Caki2 (cell line): Measurements from ENCODE around the gene KRTAP4-8. TPM values are rescaled to one million over a fixed set of nuclear protein-coding genes. Genes with fewer than 3 reads are reported as not detected.
"Not testable (repeated sequence)": the region's sequence is repeated elsewhere in the genome, so short reads cannot be mapped to it uniquely, and the experiment has no call there.

Experiments used
- DNase-seq: peaks from one replicate; pipeline ENCODE4 v3.0.0-alpha.2; 2015; ENCODE audit warnings: low read depth
- in situ Hi-C: cut with HindIII; loops from 2 replicates; pipeline ENCODE4 v1.10.0; 2016; ENCODE audit warnings: low sequenced_read_pairs, low pct_unique_long_range_greater_than_20kb, mixed read lengths
- total RNA-seq: library from RNA; depleted of rRNA; stranded (reverse); fragments of >200 nt; shearing (Covaris generic); gene quantifications from 2 replicates; pipeline ENCODE4 v1.2.3, GENCODE V29; 2014; ENCODE audit warnings: low replicate concordance

Gene KRTAP4-8
- total RNA-seq, 1 experiment from 2014 or later: not detected

DNA sequence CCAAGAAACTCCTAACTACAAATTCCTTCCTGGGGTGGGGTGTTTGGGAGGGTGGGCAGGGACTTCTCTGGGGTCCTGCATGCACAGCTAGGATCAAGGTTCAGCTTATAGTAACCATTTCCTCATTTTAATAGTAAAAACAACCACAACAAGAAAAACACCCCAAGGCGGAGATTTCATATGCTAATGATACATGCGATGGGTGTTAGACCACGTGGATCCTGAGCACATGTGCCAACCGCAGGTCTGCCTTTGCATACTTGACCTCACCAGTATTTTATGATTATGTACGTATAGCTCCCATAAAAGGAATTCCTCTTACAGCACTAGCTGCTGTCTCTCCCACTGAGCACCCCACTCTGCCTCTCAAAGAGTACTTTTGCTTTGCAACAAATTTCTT lies 18.4 kb upstream of the KRTAP4-8 start:
- in situ Hi-C loops: no loop called here
- DNase-seq: no peak

DNA sequence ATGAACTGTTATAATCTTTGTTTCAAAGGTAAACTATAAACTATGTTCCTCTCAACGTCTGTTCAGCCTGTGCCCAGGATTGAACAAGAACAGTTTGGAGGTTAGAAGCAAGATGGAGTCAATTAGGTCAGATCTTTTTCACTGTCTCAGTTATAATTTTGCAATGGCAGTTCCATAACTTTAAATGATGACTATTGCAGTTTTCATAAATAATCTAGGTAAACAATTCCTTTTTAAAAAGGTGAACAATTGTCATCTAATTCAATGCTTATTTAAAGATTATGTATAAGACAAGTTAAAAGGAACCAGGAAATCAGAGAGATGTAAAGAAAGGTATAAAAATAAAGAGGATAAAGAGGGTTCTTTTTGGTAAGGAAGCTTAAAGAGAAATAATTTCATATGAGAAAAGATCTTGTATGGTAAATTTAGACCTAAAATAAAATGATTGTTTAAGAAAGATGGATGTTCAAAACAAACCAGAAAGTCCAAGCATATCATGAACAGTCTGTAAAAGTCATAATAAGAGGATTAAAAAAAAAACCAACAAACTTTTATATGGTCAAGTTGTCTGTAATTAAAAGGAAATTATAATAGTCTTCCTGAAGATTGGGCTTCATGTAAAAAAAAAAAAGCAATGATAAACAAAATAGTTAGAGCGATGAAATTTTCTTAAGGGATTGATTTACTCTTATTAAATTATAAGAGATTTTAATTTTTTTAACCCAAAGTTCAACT lies 13.4 kb upstream of the KRTAP4-8 start:
- in situ Hi-C loops: no loop called here
- DNase-seq: no peak

DNA sequence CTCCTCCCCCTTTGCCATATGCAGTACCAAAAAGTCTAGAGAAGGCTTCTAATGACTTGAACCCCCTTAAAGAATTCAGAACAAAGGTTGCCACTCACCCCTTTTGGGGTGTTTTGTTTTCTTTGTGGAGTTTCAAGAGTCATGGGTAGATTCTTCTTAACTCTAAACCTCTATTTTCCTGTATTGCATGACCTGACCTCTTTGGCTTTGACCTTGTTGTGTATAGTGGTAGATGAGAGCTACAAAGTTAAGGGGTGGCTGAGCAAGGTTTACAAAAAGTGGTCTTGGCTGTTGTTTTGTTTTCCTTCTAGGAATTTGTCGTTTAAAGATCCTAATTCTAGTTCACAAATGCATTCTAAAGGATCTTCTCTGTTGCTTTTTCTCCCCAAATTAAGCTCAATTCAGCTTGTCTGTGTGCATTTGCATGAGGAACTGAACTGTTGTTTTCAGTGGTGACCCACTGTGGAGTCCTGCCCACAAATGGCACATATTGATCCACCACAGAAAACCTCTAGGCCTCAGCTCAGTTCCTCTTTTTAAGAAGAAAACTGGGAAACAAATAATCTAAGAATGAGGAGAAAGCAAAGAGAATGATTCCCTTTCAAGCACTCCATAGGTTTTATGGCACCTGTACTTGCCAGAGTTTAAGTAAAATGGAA lies 10.9 kb upstream of the KRTAP4-8 start:
- DNase-seq, in situ Hi-C loops: not testable (repeated sequence)

DNA sequence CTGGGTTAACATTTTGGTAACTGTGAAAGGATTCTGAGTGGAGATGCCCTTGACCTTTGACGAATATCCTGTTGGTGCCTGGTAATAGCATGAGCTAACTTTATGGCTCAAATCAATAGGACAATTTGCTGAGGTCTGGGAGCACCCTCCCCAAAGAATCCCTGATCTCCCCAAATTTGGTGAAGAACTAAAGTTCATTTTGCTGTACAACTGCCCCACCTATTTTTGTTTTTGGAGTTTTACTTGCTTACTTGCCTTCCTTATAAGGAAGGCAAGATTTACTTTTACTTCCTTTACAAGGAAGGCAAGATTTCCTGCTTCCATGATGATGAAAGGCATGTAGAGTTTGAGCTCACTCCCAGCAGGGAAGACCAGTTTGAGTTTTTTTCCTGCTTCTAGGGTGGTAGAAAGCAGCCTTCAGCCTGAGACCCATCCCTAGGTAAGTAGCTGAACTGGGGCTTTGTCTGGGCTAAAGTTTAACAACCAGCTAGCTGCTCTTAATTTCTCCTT lies 10.1 kb upstream of the KRTAP4-8 start:
- in situ Hi-C loops: no loop called here
- no peak for DNase-seq

DNA sequence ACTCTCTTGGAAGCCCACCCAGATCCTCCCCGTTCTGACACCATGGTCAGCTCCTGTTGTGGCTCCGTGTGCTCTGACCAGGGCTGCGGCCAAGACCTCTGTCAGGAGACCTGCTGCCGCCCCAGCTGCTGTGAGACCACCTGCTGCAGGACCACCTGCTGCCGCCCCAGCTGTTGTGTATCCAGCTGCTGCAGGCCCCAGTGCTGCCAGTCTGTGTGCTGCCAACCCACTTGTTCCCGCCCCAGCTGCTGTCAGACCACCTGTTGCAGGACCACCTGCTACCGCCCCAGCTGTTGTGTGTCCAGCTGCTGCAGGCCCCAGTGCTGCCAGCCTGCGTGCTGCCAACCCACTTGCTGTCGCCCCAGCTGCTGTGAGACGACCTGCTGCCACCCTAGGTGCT lies 7.4 kb upstream of the KRTAP4-8 start, which contains the start of gene KRTAP4-9:
TSS of gene KRTAP4-9 (plus strand) at position 43 of the 400 bp plus-strand sequence. CDS start at position 43, 0 bp downstream.
- DNase-seq, in situ Hi-C loops: not testable (repeated sequence)

DNA sequence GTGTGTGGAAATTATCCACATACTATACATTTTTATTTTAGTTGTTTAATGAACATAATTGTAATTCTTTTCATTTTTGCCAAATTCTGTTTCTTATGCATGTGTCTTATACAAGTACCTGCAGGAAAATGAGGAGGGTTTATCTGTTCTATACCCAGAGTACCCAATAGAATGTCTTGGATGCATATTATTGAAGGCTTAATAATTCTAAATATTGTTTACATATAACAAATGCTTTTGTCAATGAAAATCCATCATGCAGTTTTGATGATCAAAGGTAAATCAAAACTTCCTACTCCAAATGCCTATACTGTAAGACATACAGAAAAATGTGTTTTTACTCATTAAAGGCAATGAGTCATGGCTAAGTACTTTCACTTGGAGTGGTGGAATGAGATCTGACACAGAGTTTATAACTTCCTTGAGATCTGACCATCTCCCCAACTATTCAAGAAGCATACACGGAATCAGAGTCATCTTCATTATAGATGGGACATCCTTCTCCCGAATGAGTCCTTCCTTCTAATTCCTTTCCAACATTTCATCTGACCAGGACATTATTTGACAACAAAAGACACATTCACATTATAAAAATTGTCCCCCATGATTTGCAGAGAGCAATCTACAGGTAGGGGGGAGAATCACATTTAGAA lies 6.6 kb upstream of the KRTAP4-8 start:
- in situ Hi-C loops: not testable (repeated sequence)
- DNase-seq: peak; percentile 19

DNA sequence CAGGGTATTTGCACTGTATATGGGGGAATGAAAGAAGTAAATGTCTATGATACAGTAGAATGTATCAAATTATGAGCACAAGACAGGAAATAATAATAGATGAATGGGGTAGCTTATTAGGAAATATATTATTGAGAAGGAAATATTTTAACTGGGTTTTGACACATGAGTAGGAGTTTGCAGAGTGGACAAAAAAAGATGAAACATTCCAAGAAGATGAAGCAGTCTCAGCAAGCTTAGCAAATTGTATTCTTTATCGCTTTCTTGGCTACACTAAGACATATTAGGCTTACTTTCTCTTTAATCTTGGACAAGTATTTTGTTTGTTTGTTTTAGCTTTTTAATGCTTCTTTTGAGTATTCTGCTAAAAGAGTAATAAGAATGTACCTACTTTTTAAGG lies 6.0 kb upstream of the KRTAP4-8 start:
- in situ Hi-C loops: no loop called here
- DNase-seq: no peak

DNA sequence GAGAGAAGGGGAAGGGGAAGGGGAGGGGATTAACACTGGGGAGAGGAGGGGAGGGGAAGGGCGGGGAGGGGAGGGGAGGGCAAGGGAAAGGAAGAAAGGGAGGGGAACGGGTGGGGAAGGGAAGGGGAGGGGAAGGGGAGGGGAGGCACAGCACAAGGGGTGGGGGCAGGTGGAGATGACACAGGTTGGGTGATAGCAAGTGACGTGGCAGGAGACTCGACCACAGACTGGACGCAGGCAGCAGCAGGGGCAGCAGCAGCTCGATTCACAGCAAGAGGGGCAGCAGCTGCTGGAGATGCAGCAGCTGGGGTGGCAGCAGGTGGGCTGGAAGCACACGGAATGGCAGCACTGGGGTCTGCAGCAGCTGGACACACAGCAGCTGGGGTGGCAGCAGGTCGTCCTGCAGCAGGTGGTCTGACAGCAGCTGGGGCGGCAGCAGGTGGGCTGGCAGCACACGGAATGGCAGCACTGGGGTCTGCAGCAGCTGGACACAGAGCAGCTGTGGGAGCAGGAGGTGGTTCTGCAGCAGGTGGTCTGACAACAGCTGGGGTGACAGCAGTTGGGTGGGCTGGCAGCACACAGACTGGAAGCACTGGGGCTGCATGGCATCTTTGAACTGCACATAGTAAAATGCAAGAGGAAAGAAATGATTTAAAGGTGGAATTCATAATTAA lies 3.8 kb upstream of the KRTAP4-8 start, which contains the start of gene KRTAP4-16:
TSS of gene KRTAP4-16 (minus strand) at position 624 of the 674 bp plus-strand sequence. CDS start at position 624, 0 bp downstream.
- in situ Hi-C loops: no loop called here

DNA sequence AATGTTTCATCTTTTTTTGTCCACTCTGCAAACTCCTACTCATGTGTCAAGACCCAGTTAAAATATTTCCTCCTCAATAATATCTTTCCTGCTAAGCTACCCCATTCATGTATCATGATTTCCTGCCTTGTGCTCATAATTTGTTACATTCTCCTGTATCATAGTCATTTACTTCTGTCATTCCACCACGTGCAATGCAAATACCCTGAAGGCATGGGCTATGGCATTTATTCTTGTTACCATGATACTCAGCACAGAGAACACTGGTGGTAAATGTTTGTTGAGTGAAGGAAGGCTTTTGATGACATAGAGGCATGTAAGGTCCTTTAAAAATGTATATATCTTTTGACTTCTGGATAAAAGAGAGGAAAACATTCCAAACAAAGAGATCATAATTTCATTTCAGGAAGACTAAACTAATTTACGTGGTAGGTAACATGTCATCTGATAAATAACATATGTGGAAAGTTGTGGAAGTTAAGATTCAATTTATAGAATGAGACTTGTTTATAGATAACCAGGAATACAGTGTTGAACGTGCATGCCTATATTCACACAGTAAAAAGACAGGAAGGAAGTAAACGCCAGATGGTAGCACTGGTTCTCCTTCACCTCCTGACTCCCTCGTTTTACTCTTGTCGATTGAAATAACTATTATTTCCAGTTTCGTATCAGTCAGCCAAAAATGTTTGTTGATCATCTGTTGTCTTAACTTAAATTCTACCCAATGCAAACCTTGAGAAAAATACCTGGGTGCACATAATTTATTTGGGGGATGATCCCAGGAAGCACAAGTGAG lies 1.9 kb upstream of the KRTAP4-8 start:
- DNase-seq: peak; percentile 14
- in situ Hi-C loops: not testable (repeated sequence)

More for the DNA sequence above, 3.8 kb upstream of the KRTAP4-8 start, which contains the start of gene KRTAP4-16:
- DNase-seq: no peak

DNA sequence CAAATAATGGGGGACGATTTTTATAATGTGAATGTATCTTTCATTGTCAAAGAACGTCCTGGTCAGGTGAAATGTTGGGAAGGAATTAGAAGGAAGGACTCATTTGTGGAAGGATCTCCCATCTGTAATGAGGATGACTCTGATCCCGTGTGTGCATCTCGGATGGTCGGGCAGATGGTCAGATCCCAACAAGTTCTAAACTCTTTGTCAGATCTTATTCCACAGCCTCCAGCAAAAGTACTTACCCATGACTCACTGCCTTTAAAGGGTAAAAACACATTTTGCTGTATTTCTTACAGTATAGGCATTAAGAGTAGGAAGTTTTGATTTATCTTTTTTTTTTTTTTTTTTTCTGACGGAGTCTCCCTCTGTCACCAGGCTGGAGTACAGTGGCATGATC lies 539 bp upstream of the KRTAP4-8 start:
- DNase-seq: no peak
- in situ Hi-C loops: no loop called here

DNA sequence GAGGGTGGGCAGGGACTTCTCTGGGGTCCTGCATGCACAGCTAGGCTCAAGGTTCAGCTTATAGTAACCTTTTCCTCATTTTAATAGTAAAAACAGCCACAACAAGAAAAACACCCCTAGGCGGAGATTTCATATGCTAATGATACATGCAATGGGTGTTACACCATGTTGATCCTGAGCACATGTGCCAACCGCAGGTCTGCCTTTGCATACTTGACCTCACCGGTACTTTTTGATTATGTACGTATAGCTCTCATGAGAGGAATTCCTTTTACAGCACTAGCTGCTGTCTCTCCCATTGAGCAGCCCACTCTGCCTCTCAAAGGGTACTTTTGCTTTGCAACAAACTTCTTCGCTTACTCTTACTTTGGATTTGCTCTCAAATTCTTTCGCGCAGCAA lies 1.9 kb downstream of the KRTAP4-8 start:
- no peak for DNase-seq
- in situ Hi-C loops: no loop called here

DNA sequence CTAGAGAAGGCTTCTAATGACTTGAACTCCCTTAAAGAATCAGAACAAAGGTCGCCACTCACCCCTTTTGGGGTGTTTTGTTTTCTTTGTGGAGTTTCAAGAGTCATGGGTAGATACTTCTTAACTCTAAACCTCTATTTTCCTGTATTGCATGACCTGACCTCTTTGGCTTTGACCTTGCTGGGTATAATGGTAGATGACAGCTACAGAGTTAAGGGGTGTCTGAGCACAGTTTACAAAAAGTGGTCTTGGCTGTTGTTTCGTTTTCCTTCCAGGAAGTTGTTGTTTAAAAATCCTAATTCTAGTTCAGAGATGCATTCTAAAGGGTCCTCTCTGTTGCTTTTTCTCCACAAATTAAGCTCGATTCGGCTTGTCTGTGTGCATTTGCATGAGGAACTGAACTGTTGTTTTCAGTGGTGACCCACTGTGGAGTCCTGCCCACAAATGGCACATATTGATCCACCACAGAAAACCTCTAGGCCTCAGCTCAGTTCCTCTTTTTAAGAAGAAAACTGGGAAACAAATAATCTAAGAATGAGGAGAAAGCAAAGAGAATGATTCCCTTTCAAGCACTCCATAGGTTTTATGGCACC lies 9.1 kb downstream of the KRTAP4-8 start:
- in situ Hi-C loops, DNase-seq: not testable (repeated sequence)

DNA sequence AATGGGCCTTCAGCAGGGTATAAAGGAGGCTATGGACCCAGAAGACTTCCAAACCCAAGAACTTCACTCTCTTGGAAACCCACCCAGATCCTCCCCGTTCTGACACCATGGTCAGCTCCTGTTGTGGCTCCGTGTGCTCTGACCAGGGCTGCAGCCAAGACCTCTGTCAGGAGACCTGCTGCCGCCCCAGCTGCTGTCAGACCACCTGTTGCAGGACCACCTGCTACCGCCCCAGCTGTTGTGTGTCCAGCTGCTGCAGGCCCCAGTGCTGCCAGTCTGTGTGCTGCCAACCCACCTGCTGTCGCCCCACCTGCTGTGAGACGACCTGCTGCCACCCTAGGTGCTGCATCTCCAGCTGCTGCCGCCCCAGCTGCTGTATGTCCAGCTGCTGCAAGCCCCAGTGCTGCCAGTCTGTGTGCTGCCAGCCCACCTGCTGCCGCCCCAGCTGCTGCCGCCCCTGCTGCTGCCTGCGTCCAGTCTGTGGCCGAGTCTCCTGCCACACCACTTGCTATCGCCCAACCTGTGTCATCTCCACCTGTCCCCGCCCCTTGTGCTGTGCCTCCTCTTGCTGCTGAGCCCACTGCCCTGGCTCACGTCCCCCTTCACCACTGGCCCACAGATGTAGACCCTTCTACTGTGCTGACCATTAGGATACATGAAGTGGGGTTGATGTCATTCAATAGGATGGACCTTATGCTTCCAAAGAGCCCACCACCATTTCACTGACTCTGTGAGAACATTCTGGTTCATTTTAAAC lies 13.7 kb downstream of the KRTAP4-8 start, which contains the start of gene KRTAP4-7:
TSS of gene KRTAP4-7 (plus strand) at position 51 of the 757 bp plus-strand sequence. CDS start at position 108, 57 bp downstream.
- in situ Hi-C loops, DNase-seq: not testable (repeated sequence)

DNA sequence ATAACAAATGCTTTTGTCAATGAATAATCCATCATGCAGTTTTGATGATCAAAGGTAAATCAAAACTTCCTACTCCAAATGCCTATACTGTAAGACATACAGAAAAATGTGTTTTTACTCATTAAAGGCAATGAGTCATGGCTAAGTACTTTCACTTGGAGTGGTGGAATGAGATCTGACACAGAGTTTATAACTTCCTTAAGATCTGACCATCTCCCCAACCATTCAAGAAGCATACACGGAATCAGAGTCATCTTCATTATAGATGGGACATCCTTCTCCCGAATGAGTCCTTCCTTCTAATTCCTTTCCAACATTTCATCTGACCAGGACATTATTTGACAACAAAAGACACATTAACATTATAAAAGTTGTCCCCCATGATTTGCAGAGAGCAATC lies 14.5 kb downstream of the KRTAP4-8 start:
- DNase-seq, in situ Hi-C loops: not testable (repeated sequence)

DNA sequence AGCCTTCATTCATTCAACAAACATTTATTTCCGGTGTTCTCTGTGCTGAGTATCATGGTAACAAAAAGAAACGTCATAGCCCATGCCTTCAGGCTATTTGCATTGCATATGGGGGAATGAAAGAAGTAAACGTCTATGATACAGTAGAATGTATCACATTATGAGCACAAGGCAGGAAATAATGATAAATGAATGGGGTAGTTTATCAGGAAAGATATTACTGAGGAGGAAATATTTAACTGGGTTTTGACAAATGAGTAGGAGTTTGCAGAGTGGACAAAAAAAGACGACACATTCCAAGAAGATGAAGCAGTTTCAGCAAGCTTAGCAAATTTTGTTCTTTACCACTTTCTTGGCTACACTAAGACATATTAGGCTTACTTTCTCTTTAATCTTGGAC lies 15.3 kb downstream of the KRTAP4-8 start:
- DNase-seq: no peak
- in situ Hi-C loops: no loop called here

DNA sequence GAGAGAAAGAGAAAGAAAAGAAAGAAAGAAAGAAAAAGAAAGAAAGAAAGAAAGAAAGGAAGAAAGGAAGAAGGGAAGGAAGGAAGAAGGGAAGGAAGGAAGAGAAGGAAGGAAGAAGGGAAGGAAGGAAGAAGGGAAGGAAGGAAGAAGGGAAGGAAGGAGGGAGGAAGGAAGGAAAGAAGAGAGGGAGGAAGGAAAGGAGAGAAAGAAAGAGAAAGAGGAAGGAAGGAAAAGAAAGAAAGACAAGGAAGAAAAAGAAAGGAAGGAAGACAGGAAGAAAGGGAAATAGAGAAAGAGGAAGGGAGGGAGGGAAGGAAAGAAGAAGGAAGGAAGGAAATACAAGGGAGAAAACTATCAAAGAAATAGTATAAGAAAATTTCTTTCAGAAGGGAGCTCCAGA lies 21.2 kb downstream of the KRTAP4-8 start:
- no peak for DNase-seq
- in situ Hi-C loops: no loop called here
